ENCODE results near the gene BEND3. TPM values are rescaled to one million over a fixed set of nuclear protein-coding genes. Genes with fewer than 3 reads are reported as not detected.

Gene BEND3
- total and polyA plus RNA-seq, 2 experiments from 2014 or later, result 9.2 to 33.7 TPM

- TF ChIP-seq JUNB (IDR thresholded peaks at IDR 0.05; ENCODE audit: unreplicated experiment) (no peak), POLR2AphosphoS5 (IDR thresholded peaks at IDR 0.05; ENCODE audit: low read depth) (no peak), ZNF331 (CRISPR knock-in tag; IDR thresholded peaks at IDR 0.05; ENCODE audit: low read depth) (no peak), ZNF462 (CRISPR knock-in tag; IDR thresholded peaks at IDR 0.05) (no peak), ETS1 (IDR thresholded peaks at IDR 0.05) (no peak), CTCF (conservative IDR thresholded peaks at IDR 0.05; ENCODE audit: low read depth in 2 of 2) (no peak)
- Histone ChIP-seq H3K9me2 (ENCODE audit: insufficient read depth) (no peaks in the 10 kb centered on the region), H3F3A (replicated peaks; ENCODE audit: low read depth) (peaks cover 26% of the 10 kb centered on the region), H3K79me2 (replicated peaks; ENCODE audit: insufficient read depth) (no peaks in the 10 kb centered on the region), H3K27me3 (ENCODE audit: insufficient read depth) (no peaks in the 10 kb centered on the region), H2AFZ (no peak overlapping the region), H3K4me3 (no peak overlapping the region), H3K36me3 (ENCODE audit: insufficient read depth) (no peaks in the 10 kb centered on the region), H3K4me2 (0 out of 2 replicates have a peak overlapping the region, but pooled peaks have one; percentile 69), H4K20me1 (replicated peaks; ENCODE audit: insufficient read depth) (no peaks in the 10 kb centered on the region), H3K27ac (ENCODE audit: low read depth) (peak overlapping the region; percentile 72; the same call in 1 of the 2 replicates), H3K4me1 (ENCODE audit: insufficient read depth) (peaks cover 23% of the 10 kb centered on the region)
- Mint-ChIP-seq H3K27ac (no peak overlapping the region), H3K36me3 (ENCODE audit: low read depth) (no peaks in the 10 kb centered on the region; the same call in 1 of the 3 replicates), H3K4me1 (peaks cover 32% of the 10 kb centered on the region), H3K9me3 (no peaks in the 10 kb centered on the region), H3K4me3 (no peak overlapping the region), H3K27me3 (ENCODE audit: insufficient read depth, low read depth, poor library complexity) (peaks cover 8% of the 10 kb centered on the region)
- ATAC-seq (no peak), DNase-seq (ENCODE audit: low spot score) (no peak)
Observed at GRCh38 chr6:107060704-107061103, 54.6 kb downstream of the BEND3 start.

Measured in GM23338 (cell line).